IMR-90 (cell line): ENCODE measurements around the gene MEIOB.

ENCODE experiments used
- BHLHE40 ChIP-seq: fragments of 150-350 bp; IDR thresholded peaks from 2 replicates; pipeline ENCODE4 v1.6.1; 2016; ENCODE audit warnings: mild to moderate bottlenecking, low read depth, low read length
- CTCF ChIP-seq: conservative IDR thresholded peaks from 2 replicates; pipeline ENCODE4 v1.5.1; 2012; ENCODE audit warnings: mild to moderate bottlenecking, low read depth, low read length, improper control_type of control experiment
- MAFK ChIP-seq: IDR thresholded peaks from 2 replicates; pipeline ENCODE4 v1.6.1; 2012; ENCODE audit warnings: low read depth, low read length, improper control_type of control experiment
- MXI1 ChIP-seq: IDR thresholded peaks from 2 replicates; pipeline ENCODE4 v1.6.1; 2012; ENCODE audit warnings: low read depth, mild to moderate bottlenecking, low read length, moderate library complexity, borderline replicate concordance
- POLR2A ChIP-seq: IDR thresholded peaks from 2 replicates; pipeline ENCODE4 v1.6.1; 2012; ENCODE audit warnings: mild to moderate bottlenecking, low read depth, low read length
- RAD21 ChIP-seq: IDR thresholded peaks from 2 replicates; pipeline ENCODE4 v1.6.1; 2012; ENCODE audit warnings: low read length, improper control_type of control experiment
- RCOR1 ChIP-seq: IDR thresholded peaks from 2 replicates; pipeline ENCODE4 v1.6.1; 2012; ENCODE audit warnings: mild to moderate bottlenecking, low read length, improper control_type of control experiment; ENCODE audit not compliant: insufficient replicate concordance
- RFX5 ChIP-seq: IDR thresholded peaks from 2 replicates; pipeline ENCODE4 v1.8.0; 2012; ENCODE audit warnings: low read depth, mild to moderate bottlenecking, low read length, moderate library complexity
- SMC3 ChIP-seq: fragments of 150-350 bp; IDR thresholded peaks from 2 replicates; pipeline ENCODE4 v1.6.1; 2016; ENCODE audit warnings: low read depth, mild to moderate bottlenecking, antibody characterized with exemption, low read length, moderate library complexity
- USF2 ChIP-seq: fragments of 150-350 bp; IDR thresholded peaks from 2 replicates; pipeline ENCODE4 v1.6.1; 2017; ENCODE audit warnings: mild to moderate bottlenecking, antibody characterized with exemption, low read length, low read depth

GRCh38 chr16:1909561-1910231 lies 37.7 kb upstream of the MEIOB start:
- TF ChIP-seq USF2, result no peak
- no peak for TF ChIP-seq CTCF
- TF ChIP-seq RAD21, result no peak
- no peak for TF ChIP-seq POLR2A
- no peak for TF ChIP-seq MAFK
- TF ChIP-seq MXI1, result no peak
- TF ChIP-seq RCOR1, result no peak
- TF ChIP-seq BHLHE40, result no peak
- no peak for TF ChIP-seq SMC3
- TF ChIP-seq RFX5, result no peak
